Omental fat pad (tissue), 4 donors: ENCODE results near the gene RNF215. TPM values are rescaled to one million over a fixed set of nuclear protein-coding genes. Genes with fewer than 3 reads are reported as not detected.

Source experiments
- ATAC-seq: fragments of 150-250 bp; one replicate; pipeline ENCODE4 v1.9.1; 2016; ENCODE audit warnings: mild to moderate bottlenecking, moderate library complexity; ENCODE audit not compliant: low FRiP score
- DNase-seq: peaks from one replicate; pipeline ENCODE4 v3.0.0-alpha.2; 2019; ENCODE audit warnings: low spot score
- total RNA-seq, 4 donors: library from RNA; depleted of rRNA; stranded (reverse); fragments of >200 nt; gene quantifications; one replicate each; pipeline ENCODE4 v1.1.0, GENCODE V29; 2016
- TF ChIP-seq, protein P1 (sequence below), 3 donors: fragments of 450-650 bp; IDR thresholded peaks; one replicate each; pipeline ENCODE4 v1.5.1; 2016 to 2017; ENCODE audit warnings: antibody characterized with exemption in 3 of 3, mild to moderate bottlenecking in 3 of 3, moderate library complexity in 2 of 3

Gene RNF215
- 10 to 100 TPM in 3 of 4 donors, 1 to 10 TPM in 1; 6.7 to 16.9 (median 11.8) TPM for total RNA-seq

GRCh38 chr22:30386960-30387827 is at the start of gene RNF215:
RNF215 (minus strand) TSS chr22:30387411; CDS start chr22:30387313, 98 bp downstream.
- TF ChIP-seq, protein P1, sequence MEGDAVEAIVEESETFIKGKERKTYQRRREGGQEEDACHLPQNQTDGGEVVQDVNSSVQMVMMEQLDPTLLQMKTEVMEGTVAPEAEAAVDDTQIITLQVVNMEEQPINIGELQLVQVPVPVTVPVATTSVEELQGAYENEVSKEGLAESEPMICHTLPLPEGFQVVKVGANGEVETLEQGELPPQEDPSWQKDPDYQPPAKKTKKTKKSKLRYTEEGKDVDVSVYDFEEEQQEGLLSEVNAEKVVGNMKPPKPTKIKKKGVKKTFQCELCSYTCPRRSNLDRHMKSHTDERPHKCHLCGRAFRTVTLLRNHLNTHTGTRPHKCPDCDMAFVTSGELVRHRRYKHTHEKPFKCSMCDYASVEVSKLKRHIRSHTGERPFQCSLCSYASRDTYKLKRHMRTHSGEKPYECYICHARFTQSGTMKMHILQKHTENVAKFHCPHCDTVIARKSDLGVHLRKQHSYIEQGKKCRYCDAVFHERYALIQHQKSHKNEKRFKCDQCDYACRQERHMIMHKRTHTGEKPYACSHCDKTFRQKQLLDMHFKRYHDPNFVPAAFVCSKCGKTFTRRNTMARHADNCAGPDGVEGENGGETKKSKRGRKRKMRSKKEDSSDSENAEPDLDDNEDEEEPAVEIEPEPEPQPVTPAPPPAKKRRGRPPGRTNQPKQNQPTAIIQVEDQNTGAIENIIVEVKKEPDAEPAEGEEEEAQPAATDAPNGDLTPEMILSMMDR (IDR thresholded peaks at IDR 0.05): peak in 2 of 3 donors; percentile 86 to 91
- peak; percentile 96 for ATAC-seq
- peak; percentile 35 for DNase-seq

DNA sequence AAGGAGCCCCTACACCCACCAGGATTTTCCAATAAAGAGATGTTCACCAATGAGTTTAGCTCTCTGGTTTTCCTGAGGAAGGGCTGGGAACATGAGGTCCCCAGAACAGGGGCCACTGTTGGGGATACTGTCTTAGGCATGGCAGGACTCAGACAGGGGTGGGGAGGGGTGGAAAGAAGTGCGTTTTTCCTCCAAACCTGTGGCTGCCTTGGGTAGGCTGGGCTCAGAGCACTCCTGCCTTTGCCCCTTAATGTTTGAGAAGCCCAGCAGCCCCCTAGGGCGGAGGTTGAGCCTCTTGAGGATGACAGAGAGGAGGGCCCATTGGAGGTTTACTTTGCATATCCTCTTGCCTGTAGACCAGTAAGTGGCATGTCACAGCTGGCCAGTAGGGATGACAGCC is 49.0 kb upstream of the RNF215 start:
- ATAC-seq: no peak
- TF ChIP-seq, protein P1 (IDR thresholded peaks at IDR 0.05): no peak
- DNase-seq: no peak

DNA sequence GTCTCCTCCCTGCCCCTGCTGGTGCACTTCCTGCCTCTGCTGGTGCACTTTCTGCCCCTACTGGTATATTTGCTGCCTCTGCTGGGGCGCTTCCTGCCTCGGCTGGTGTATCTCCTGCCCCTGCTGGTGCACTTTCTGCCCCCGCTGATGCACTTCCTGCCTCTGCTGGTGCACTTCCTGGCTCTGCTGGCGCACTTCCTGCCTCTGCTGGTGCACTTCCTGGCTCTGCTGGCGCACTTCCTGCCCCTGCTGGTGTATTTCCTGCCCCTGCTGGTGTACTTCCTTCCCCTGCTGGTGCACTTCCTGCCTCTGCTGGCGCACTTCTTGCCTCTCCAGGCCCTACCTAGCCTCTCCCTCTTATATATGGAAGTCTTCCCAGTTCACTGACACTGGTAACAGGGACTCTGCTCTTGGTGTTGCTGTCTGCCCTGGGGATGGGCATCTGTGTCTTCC is 48.5 kb upstream of the RNF215 start:
- no peak for DNase-seq
- ATAC-seq: no peak
- TF ChIP-seq, protein P1 (IDR thresholded peaks at IDR 0.05): no peak

- no peak for DNase-seq
- ATAC-seq: no peak
- TF ChIP-seq, protein P1 (IDR thresholded peaks at IDR 0.05): no peak
These were observed 47.6 kb upstream of the RNF215 start for GRCh38 chr22:30434843-30435242.

DNA sequence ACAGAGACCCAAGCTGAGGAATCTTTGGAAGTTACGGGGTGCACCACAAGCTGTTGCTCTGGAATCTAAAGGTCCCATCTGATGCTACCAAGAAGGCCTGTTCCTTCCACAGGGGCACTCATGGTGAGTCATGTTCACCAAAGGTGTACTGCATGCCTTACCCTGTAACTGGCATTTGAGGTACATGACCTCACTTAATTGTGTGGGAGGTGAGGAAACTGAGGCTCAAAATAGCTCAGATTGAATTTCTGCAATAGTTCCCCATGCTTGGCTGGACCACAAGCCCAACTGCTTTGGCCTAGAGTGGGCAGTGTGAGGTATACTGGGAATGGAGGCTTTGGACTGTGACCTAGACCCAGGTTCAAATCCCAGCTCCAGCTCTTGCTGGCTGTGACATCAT is 46.6 kb upstream of the RNF215 start:
- no peak for ATAC-seq
- TF ChIP-seq, protein P1 (IDR thresholded peaks at IDR 0.05): no peak
- no peak for DNase-seq

- TF ChIP-seq, protein P1 (IDR thresholded peaks at IDR 0.05): no peak
- ATAC-seq: no peak
- DNase-seq: no peak
These were observed 46.0 kb upstream of the RNF215 start for GRCh38 chr22:30433227-30433626.

GRCh38 chr22:30432520-30432919 is 45.3 kb upstream of the RNF215 start:
- TF ChIP-seq, protein P1 (IDR thresholded peaks at IDR 0.05): no peak
- DNase-seq (no peak), ATAC-seq (no peak)
